Naive thymus-derived CD4-positive, alpha-beta T cell (primary cell): ENCODE data around the gene ARHGAP9. TPM values are rescaled to one million over a fixed set of nuclear protein-coding genes. Genes with fewer than 3 reads are reported as not detected.

Experiments used
- ATAC-seq: fragments of 150-1000 bp; cut with Tn5 transposase; 2 replicates; pipeline ENCODE4 v1.10.0; 2021; ENCODE audit warnings: mild to moderate bottlenecking, moderate library complexity
- CTCF ChIA-PET: fragments of 350-600 bp; sonication (Branson Sonifier 250); formaldehyde crosslinking; loops from one replicate; lab custom pipeline; 2021; ENCODE audit warnings: antibody characterized with exemption; lab: Charles Lee
- POLR2A ChIA-PET: fragments of 350-600 bp; sonication (Branson Sonifier 250); formaldehyde crosslinking; loops from one replicate; lab custom pipeline; 2021; ENCODE audit warnings: antibody characterized with exemption, inconsistent platforms; lab: Charles Lee
- DNase-seq, 9 donors: peaks; one replicate each; pipeline versions ENCODE4 v3.0.0 to v3.0.0-alpha.2; 2020 to 2022; ENCODE audit warnings: mixed read lengths in 1 of 9
- H3K27ac ChIP-seq: one replicate; pipeline ENCODE4 v1.7.0; 2013; ENCODE audit warnings: mild to moderate bottlenecking, low read depth, low read length, moderate library complexity
- H3K27me3 ChIP-seq, 2 donors: one replicate each; pipeline ENCODE4 v1.7.0; 2013; ENCODE audit warnings: low read length in 2 of 2, mild to moderate bottlenecking in 2 of 2, moderate library complexity in 2 of 2; ENCODE audit not compliant: control insufficient read depth in 2 of 2, insufficient read depth in 2 of 2
- H3K36me3 ChIP-seq, 3 experiments: 1 replicate in 2 of 3; 2 replicates in 1 of 3; pipeline ENCODE4 v1.7.0; 2013; ENCODE audit warnings: low read length in 3 of 3, mild to moderate bottlenecking in 3 of 3, moderate library complexity in 1 of 3; ENCODE audit not compliant: insufficient read depth in 3 of 3, control insufficient read depth in 2 of 3
- H3K4me1 ChIP-seq, 2 donors: one replicate each; pipeline ENCODE4 v1.7.0; 2013; ENCODE audit warnings: low read length in 2 of 2, mild to moderate bottlenecking in 2 of 2, moderate library complexity in 1 of 2; ENCODE audit not compliant: control insufficient read depth in 2 of 2, insufficient read depth in 2 of 2
- H3K4me3 ChIP-seq: 2 replicates; pipeline ENCODE4 v1.7.0; 2013; ENCODE audit warnings: mild to moderate bottlenecking, low read length
- H3K9me3 ChIP-seq, 3 experiments: 1 replicate in 2 of 3; 2 replicates in 1 of 3; pipeline ENCODE4 v1.7.0; 2013; ENCODE audit warnings: low read length in 3 of 3; ENCODE audit not compliant: control insufficient read depth in 2 of 3
- H3K27ac Mint-ChIP-seq, 9 donors: one replicate each; pipeline ENCODE4 v1.8.0; 2020 to 2022; ENCODE audit warnings: mixed read lengths in 9 of 9, mild to moderate bottlenecking in 8 of 9, moderate library complexity in 5 of 9, inconsistent platforms in 2 of 9
- H3K27me3 Mint-ChIP-seq, 5 donors: one replicate each; pipeline ENCODE4 v1.8.0; 2021 to 2022; ENCODE audit warnings: mixed read lengths in 5 of 5, mild to moderate bottlenecking in 1 of 5
- H3K36me3 Mint-ChIP-seq, 5 donors: one replicate each; pipeline ENCODE4 v1.8.0; 2020 to 2022; ENCODE audit warnings: mixed read lengths in 5 of 5, mild to moderate bottlenecking in 3 of 5, inconsistent platforms in 1 of 5
- H3K4me1 Mint-ChIP-seq, 7 donors: one replicate each; pipeline ENCODE4 v1.8.0; 2020 to 2022; ENCODE audit warnings: mixed read lengths in 7 of 7, mild to moderate bottlenecking in 3 of 7, inconsistent platforms in 1 of 7
- H3K4me3 Mint-ChIP-seq, 10 donors: one replicate each; pipeline ENCODE4 v1.8.0; 2020 to 2022; ENCODE audit warnings: mild to moderate bottlenecking in 10 of 10, mixed read lengths in 10 of 10, moderate library complexity in 6 of 10, inconsistent platforms in 2 of 10
- H3K9me3 Mint-ChIP-seq, 11 donors: one replicate each; pipeline ENCODE4 v1.8.0; 2020 to 2022; ENCODE audit warnings: mixed read lengths in 11 of 11, mild to moderate bottlenecking in 4 of 11, inconsistent platforms in 1 of 11, moderate library complexity in 1 of 11
- intact Hi-C, 2 donors: fragments of 100-400 bp; cut with micrococcal nuclease; formaldehyde crosslinking; loops; one replicate each; pipeline ENCODE4 v1.15.1; 2023
- polyA plus RNA-seq, 2 donors: library from polyadenylated mRNA; unstranded; fragments of 300-500 nt; fragmentation: Illumina TruSeq; gene quantifications; one replicate each; pipeline ENCODE4 v1.2.3, GENCODE V29; 2021
- total RNA-seq, 6 experiments: library from RNA in 5 of 6; stranded (reverse) in 5 of 6; gene quantifications; 1 replicate in 5 of 6; 2 replicates in 1 of 6; pipeline ENCODE4 v1.2.3 and lab custom pipeline; 2021 to 2026

The ARHGAP9 gene
- total and polyA plus RNA-seq, 7 experiments from 2014 or later, result 198 to 366 (median 329) TPM

- intact Hi-C loops, result loop anchor here (1.0 to 10.0 kb wide), 15 partner anchors 18 to 446 kb away; partner anchors contain the start of genes DCTN2 (in 2 of the 2), DDIT3 (in 2 of the 2), R3HDM2 (in 2 of the 2) and B4GALNT1 (in 1 of the 2)
- Histone ChIP-seq H3K27me3 (no peaks in the 10 kb centered on the region), H3K9me3 (no peaks in the 10 kb centered on the region), H3K4me3 (peak overlapping the region; percentile 97), H3K27ac (peak overlapping the region; percentile 71), H3K36me3 (no peaks in the 10 kb centered on the region), H3K4me1 (peaks cover 21 to 35% of the 10 kb centered on the region in 2 donors)
- Mint-ChIP-seq H3K27ac (peak overlapping the region; percentile 89 to 98 (median 96)), H3K4me3 (peak overlapping the region; percentile 78 to 99 (median 96)), H3K9me3 (peaks cover 0 to 2% (median 0%) of the 10 kb centered on the region in 11 donors), H3K36me3 (no peaks in the 10 kb centered on the region), H3K4me1 (peaks cover 37 to 54% (median 41%) of the 10 kb centered on the region in 7 donors), H3K27me3 (peaks cover 0 to 22% (median 8%) of the 10 kb centered on the region in 5 donors)
- ChIA-PET CTCF (interaction anchor here (0.6 to 6.5 kb wide), 21 partner anchors 10 to 335 kb away, joined by 3 to 101 read pairs (median 4); partner anchors contain the start of genes ARHGAP9, B4GALNT1 and DCTN2), POLR2A (interaction anchor here (0.7 to 6.9 kb wide), 13 partner anchors 19 to 783 kb away, joined by 3 to 81 read pairs (median 5); partner anchors contain the start of genes ARHGAP9, B4GALNT1 and INHBC)
- peak; percentile 79 to 94 (median 92) for DNase-seq
- peak; percentile 87 for ATAC-seq
These were observed 20.5 kb downstream of the ARHGAP9 start for GRCh38 chr12:57459055-57459749.

GRCh38 chr12:57458665-57459054, 21.0 kb downstream of the ARHGAP9 start:
- CTCF ChIA-PET, result interaction anchor here (0.6 to 6.5 kb wide), 23 partner anchors 9 to 334 kb away, joined by 3 to 101 read pairs (median 4); partner anchors contain the start of genes ARHGAP9, B4GALNT1 and DCTN2
- Histone ChIP-seq H3K4me1 (peaks cover 21 to 35% of the 10 kb centered on the region in 2 donors), H3K9me3 (no peaks in the 10 kb centered on the region)

GRCh38 chr12:57456737-57457490, 22.8 kb downstream of the ARHGAP9 start:
- no peak overlapping the region for H3K27ac ChIP-seq
- peak overlapping the region in 1 of 10 donors; percentile 25 for H3K4me3 Mint-ChIP-seq
- no peak overlapping the region for H3K4me3 ChIP-seq
- no peaks in the 10 kb centered on the region for H3K27me3 ChIP-seq
- no peaks in the 10 kb centered on the region for H3K9me3 ChIP-seq
- DNase-seq (no peak), ATAC-seq (no peak)
- ChIA-PET CTCF (interaction anchor here (0.6 to 6.5 kb wide), 4 partner anchors 10 to 192 kb away, joined by 3 to 101 read pairs (median 3); partner anchors contain the start of gene ARHGAP9), POLR2A (interaction anchor here (0.6 kb wide), 1 partner anchor 216 kb away, joined by 3 read pairs; no protein-coding TSS in a partner anchor)
- peaks cover 0 to 2% (median 0%) of the 10 kb centered on the region in 11 donors for H3K9me3 Mint-ChIP-seq
- H3K36me3 ChIP-seq, result no peaks in the 10 kb centered on the region
- peaks cover 14 to 24% of the 10 kb centered on the region in 2 donors for H3K4me1 ChIP-seq
- peaks cover 0 to 18% (median 6%) of the 10 kb centered on the region in 5 donors for H3K27me3 Mint-ChIP-seq
- peak overlapping the region in 5 of 9 donors; percentile 9 to 58 (median 42) for H3K27ac Mint-ChIP-seq
- H3K4me1 Mint-ChIP-seq, result peaks cover 29 to 42% (median 32%) of the 10 kb centered on the region in 7 donors
- no peaks in the 10 kb centered on the region for H3K36me3 Mint-ChIP-seq
- intact Hi-C loops, result loop anchor here (1.0 to 10.0 kb wide), 5 partner anchors 150 to 345 kb away; partner anchors contain the start of genes LRP1 (in 1 of the 2), OS9 (in 1 of the 2) and STAT6 (in 1 of the 2)

More at GRCh38 chr12:57458665-57459054, 21.0 kb downstream of the ARHGAP9 start:
- peaks cover 0 to 22% (median 8%) of the 10 kb centered on the region in 5 donors for H3K27me3 Mint-ChIP-seq
- H3K27ac Mint-ChIP-seq, result peak overlapping the region; percentile 89 to 98 (median 96)
- H3K9me3 Mint-ChIP-seq, result peaks cover 0 to 2% (median 0%) of the 10 kb centered on the region in 11 donors
- peaks cover 37 to 50% (median 41%) of the 10 kb centered on the region in 7 donors for H3K4me1 Mint-ChIP-seq
- POLR2A ChIA-PET, result interaction anchor here (0.6 to 6.9 kb wide), 13 partner anchors 19 to 783 kb away, joined by 3 to 81 read pairs (median 5); partner anchors contain the start of genes ARHGAP9, B4GALNT1 and INHBC
- intact Hi-C loops, result loop anchor here (1.0 to 10.0 kb wide), 15 partner anchors 19 to 447 kb away; partner anchors contain the start of genes DCTN2 (in 2 of the 2), DDIT3 (in 2 of the 2), R3HDM2 (in 2 of the 2) and B4GALNT1 (in 1 of the 2)
- peak overlapping the region; percentile 71 for H3K27ac ChIP-seq
- H3K27me3 ChIP-seq, result no peaks in the 10 kb centered on the region
- H3K4me3 ChIP-seq, result peak overlapping the region; percentile 97
- H3K4me3 Mint-ChIP-seq, result peak overlapping the region; percentile 78 to 99 (median 96)
- ATAC-seq (no peak), DNase-seq (no peak)
- no peaks in the 10 kb centered on the region for H3K36me3 Mint-ChIP-seq
- no peaks in the 10 kb centered on the region for H3K36me3 ChIP-seq

DNA sequence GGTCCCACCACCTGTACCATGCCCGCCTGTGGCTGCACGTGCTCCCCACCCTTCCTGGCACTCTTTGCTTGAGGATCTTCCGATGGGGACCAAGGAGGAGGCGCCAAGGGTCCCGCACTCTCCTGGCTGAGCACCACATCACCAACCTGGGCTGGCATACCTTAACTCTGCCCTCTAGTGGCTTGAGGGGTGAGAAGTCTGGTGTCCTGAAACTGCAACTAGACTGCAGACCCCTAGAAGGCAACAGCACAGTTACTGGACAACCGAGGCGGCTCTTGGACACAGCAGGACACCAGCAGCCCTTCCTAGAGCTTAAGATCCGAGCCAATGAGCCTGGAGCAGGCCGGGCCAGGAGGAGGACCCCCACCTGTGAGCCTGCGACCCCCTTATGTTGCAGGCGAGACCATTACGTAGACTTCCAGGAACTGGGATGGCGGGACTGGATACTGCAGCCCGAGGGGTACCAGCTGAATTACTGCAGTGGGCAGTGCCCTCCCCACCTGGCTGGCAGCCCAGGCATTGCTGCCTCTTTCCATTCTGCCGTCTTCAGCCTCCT, 23.4 kb downstream of the ARHGAP9 start:
- no peaks in the 10 kb centered on the region for H3K9me3 ChIP-seq
- no peak overlapping the region for H3K27ac ChIP-seq
- ATAC-seq (peak; percentile 31), DNase-seq (peak in 5 of 9 donors; percentile 39 to 57 (median 53))
- ChIA-PET CTCF (interaction anchor here (0.6 to 1.2 kb wide), 14 partner anchors 10 to 367 kb away, joined by 3 to 5 read pairs (median 3); partner anchors contain the start of gene B4GALNT1), POLR2A (no interaction called here)
- H3K27me3 ChIP-seq, result no peaks in the 10 kb centered on the region
- H3K36me3 ChIP-seq, result no peaks in the 10 kb centered on the region
- H3K4me1 ChIP-seq, result peaks cover 11 to 18% of the 10 kb centered on the region in 2 donors
- Mint-ChIP-seq H3K4me3 (peak overlapping the region; percentile 3 to 81 (median 73)), H3K4me1 (peaks cover 24 to 37% (median 27%) of the 10 kb centered on the region in 7 donors), H3K9me3 (peaks cover 0 to 2% (median 0%) of the 10 kb centered on the region in 11 donors), H3K27ac (peak overlapping the region in 5 of 9 donors; percentile 16 to 84 (median 42)), H3K36me3 (no peaks in the 10 kb centered on the region), H3K27me3 (peaks cover 0 to 14% (median 4%) of the 10 kb centered on the region in 5 donors)
- intact Hi-C loops, result loop anchor here (1.0 to 10.0 kb wide), 5 partner anchors 149 to 344 kb away; partner anchors contain the start of genes LRP1 (in 1 of the 2), OS9 (in 1 of the 2) and STAT6 (in 1 of the 2)
- peak overlapping the region; percentile 20 for H3K4me3 ChIP-seq

DNA sequence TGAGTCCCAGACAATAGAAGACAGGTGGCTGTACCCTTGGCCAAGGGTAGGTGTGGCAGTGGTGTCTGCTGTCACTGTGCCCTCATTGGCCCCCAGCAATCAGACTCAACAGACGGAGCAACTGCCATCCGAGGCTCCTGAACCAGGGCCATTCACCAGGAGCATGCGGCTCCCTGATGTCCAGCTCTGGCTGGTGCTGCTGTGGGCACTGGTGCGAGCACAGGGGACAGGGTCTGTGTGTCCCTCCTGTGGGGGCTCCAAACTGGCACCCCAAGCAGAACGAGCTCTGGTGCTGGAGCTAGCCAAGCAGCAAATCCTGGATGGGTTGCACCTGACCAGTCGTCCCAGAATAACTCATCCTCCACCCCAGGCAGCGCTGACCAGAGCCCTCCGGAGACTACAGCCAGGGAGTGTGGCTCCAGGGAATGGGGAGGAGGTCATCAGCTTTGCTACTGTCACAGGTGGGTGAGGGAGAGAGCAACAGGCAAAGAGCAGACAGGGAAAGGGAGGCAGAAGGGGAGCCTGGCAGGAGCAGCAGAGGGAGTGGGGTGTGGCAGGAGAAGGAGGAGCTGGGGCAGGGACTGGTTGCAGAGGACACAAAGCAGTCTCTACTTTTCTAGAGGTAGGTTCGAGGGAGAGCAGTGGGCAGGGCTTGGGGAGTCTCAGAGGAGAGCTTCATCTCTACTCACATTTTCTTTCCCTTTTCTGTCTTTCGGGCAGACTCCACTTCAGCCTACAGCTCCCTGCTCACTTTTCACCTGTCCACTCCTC, 24.1 kb downstream of the ARHGAP9 start:
- peak overlapping the region in 3 of 9 donors; percentile 42 to 84 (median 42) for H3K27ac Mint-ChIP-seq
- DNase-seq, result no peak
- Histone ChIP-seq H3K4me1 (peaks cover 4 to 11% of the 10 kb centered on the region in 2 donors), H3K27ac (no peak overlapping the region), H3K4me3 (peak overlapping the region; percentile 20), H3K9me3 (no peaks in the 10 kb centered on the region), H3K36me3 (no peaks in the 10 kb centered on the region), H3K27me3 (no peaks in the 10 kb centered on the region)
- peaks cover 19 to 33% (median 23%) of the 10 kb centered on the region in 7 donors for H3K4me1 Mint-ChIP-seq
- peaks cover 0 to 2% (median 0%) of the 10 kb centered on the region in 11 donors for H3K9me3 Mint-ChIP-seq
- H3K27me3 Mint-ChIP-seq, result peaks cover 0 to 8% (median 4%) of the 10 kb centered on the region in 5 donors
- no peaks in the 10 kb centered on the region for H3K36me3 Mint-ChIP-seq
- intact Hi-C loops, result loop anchor here (1.0 to 10.0 kb wide), 5 partner anchors 148 to 343 kb away; partner anchors contain the start of genes LRP1 (in 1 of the 2), OS9 (in 1 of the 2) and STAT6 (in 1 of the 2)
- no peak for ATAC-seq
- H3K4me3 Mint-ChIP-seq, result peak overlapping the region; percentile 3 to 81 (median 73)
- ChIA-PET POLR2A (interaction anchor here (0.8 to 1.2 kb wide), 3 partner anchors 10 to 56 kb away, joined by 3 read pairs; no protein-coding TSS in a partner anchor), CTCF (interaction anchor here (0.7 to 1.5 kb wide), 15 partner anchors 11 to 366 kb away, joined by 3 to 5 read pairs (median 3); partner anchors contain the start of gene B4GALNT1)
